Vagina (tissue), 2 donors: ENCODE measurements around the gene ITFG1. TPM values are rescaled to one million over a fixed set of nuclear protein-coding genes. Genes with fewer than 3 reads are reported as not detected.
"Not testable (repeated sequence)": the region's sequence is repeated elsewhere in the genome, so short reads cannot be mapped to it uniquely, and the experiment has no call there.

Source experiments
- DNase-seq, 2 donors: peaks; one replicate each; pipeline ENCODE4 v3.0.0-alpha.2; 2017; ENCODE audit errors: extremely low spot score in 2 of 2
- H3K27ac ChIP-seq: fragments of 200-600 bp; sonication (generic); one replicate; pipeline ENCODE4 v1.5.1; 2019
- H3K27me3 ChIP-seq: fragments of 200-600 bp; sonication (generic); one replicate; pipeline ENCODE4 v1.5.1; 2019
- H3K36me3 ChIP-seq, 2 donors: fragments of 200-600 bp; sonication (generic); one replicate each; pipeline ENCODE4 v1.5.1; 2017 to 2019
- H3K4me1 ChIP-seq: fragments of 200-600 bp; sonication (generic); one replicate; pipeline ENCODE4 v1.5.1; 2019
- H3K4me3 ChIP-seq, 2 donors: fragments of 200-600 bp; sonication (generic); 1 replicate in 1 of 2; 2 replicates in 1 of 2; pipeline ENCODE4 v1.5.1; 2016 to 2019
- H3K9me3 ChIP-seq: fragments of 200-600 bp; sonication (generic); one replicate; pipeline ENCODE4 v1.5.1; 2019
- POLR2A ChIP-seq, 2 donors: fragments of 450-650 bp; IDR thresholded peaks; one replicate each; pipeline ENCODE4 v1.6.1; 2017; ENCODE audit warnings: antibody characterized with exemption in 2 of 2, mild to moderate bottlenecking in 2 of 2, moderate library complexity in 2 of 2
- POLR2AphosphoS5 ChIP-seq, 2 donors: sonication (generic); formaldehyde crosslinking; IDR thresholded peaks; one replicate each; pipeline ENCODE4 v1.9.0; 2017; ENCODE audit warnings: antibody characterized with exemption in 2 of 2, mild to moderate bottlenecking in 2 of 2, low read depth in 1 of 2; ENCODE audit not compliant: insufficient read depth in 1 of 2
- intact Hi-C: fragments of 100-400 bp; cut with DNase I; formaldehyde crosslinking; loops from one replicate; pipeline ENCODE4 v1.15.1; 2023
- total RNA-seq: library from RNA; depleted of rRNA; stranded (reverse); fragments of >200 nt; gene quantifications from one replicate; pipeline ENCODE4 v1.2.3, GENCODE V29; 2016
- TF ChIP-seq, protein P1 (sequence below), 3 experiments: fragments of 450-650 bp in 2 of 3; fragments of 200-600 bp in 1 of 3; sonication (generic) in 1 of 3; IDR thresholded peaks; one replicate each; pipeline ENCODE4 v1.5.1; 2017 to 2019; ENCODE audit warnings: antibody characterized with exemption in 3 of 3, mild to moderate bottlenecking in 2 of 3, moderate library complexity in 2 of 3

Gene ITFG1
- total RNA-seq, 1 donor from 2014 or later = 24.8 TPM

DNA sequence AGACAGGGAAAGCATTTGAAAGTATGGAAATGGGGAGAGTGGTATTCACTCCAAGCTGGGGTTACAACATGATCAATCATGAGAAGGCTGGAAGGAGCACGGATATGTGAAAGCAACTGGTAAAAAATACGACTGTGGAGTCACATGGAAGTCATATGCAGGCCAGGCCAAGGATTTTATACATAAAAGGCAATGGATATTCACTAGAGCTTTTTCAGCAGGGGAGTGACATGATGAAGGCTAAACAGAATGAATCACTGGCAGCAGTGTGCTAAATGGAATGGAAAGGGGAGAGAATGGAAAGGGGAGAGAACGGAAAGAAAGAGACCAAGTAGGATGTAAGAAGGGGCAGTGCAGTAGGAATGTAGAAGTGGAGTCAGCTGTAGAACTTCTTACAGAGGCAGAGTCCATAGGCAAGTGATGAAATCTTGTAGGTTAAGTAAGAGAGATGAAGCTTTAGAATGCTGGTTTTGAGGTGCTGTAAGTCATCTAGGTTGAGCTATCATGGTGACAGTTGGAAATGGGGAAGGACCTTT is 304.1 kb downstream of the ITFG1 start:
- Histone ChIP-seq H3K36me3 (peaks cover 0 to 25% of the 10 kb centered on the region in 2 donors), H3K4me3 (no peak overlapping the region), H3K27ac (no peak overlapping the region), H3K9me3 (peaks cover 3% of the 10 kb centered on the region), H3K4me1 (no peaks in the 10 kb centered on the region), H3K27me3 (no peaks in the 10 kb centered on the region)
- TF ChIP-seq, protein P1, sequence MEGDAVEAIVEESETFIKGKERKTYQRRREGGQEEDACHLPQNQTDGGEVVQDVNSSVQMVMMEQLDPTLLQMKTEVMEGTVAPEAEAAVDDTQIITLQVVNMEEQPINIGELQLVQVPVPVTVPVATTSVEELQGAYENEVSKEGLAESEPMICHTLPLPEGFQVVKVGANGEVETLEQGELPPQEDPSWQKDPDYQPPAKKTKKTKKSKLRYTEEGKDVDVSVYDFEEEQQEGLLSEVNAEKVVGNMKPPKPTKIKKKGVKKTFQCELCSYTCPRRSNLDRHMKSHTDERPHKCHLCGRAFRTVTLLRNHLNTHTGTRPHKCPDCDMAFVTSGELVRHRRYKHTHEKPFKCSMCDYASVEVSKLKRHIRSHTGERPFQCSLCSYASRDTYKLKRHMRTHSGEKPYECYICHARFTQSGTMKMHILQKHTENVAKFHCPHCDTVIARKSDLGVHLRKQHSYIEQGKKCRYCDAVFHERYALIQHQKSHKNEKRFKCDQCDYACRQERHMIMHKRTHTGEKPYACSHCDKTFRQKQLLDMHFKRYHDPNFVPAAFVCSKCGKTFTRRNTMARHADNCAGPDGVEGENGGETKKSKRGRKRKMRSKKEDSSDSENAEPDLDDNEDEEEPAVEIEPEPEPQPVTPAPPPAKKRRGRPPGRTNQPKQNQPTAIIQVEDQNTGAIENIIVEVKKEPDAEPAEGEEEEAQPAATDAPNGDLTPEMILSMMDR (IDR thresholded peaks at IDR 0.05) = no peak
- no peak for TF ChIP-seq POLR2AphosphoS5 (IDR thresholded peaks at IDR 0.05; ENCODE audit: insufficient read depth in 1 of 2, low read depth in 1 of 2)
- no peak for TF ChIP-seq POLR2A (IDR thresholded peaks at IDR 0.05)
- DNase-seq = no peak
- intact Hi-C loops = no loop called here

DNA sequence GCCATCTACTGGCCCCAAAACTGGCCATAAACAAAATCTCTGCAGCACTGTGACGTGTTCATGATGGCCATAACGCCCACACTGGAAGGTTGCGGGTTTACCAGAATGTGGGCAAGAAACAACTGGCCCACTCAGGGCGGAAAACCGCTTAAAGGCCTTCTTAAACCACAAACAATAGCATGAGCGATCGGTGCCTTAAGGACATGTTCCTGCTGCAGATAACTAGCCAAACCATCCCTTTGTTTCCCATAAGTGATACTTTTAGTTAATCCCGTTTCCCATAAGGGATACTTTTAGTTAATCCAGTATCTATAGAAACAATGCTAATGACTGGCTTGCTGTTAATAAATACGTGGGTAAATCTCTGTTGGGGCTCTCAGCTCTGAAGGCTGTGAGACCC is 308.4 kb downstream of the ITFG1 start:
- H3K4me3 ChIP-seq, H3K9me3 ChIP-seq, H3K27me3 ChIP-seq, intact Hi-C loops, H3K27ac ChIP-seq, H3K4me1 ChIP-seq, DNase-seq: not testable (repeated sequence)
- H3K36me3 ChIP-seq = peaks cover 0 to 17% of the 10 kb centered on the region in 2 donors

DNA sequence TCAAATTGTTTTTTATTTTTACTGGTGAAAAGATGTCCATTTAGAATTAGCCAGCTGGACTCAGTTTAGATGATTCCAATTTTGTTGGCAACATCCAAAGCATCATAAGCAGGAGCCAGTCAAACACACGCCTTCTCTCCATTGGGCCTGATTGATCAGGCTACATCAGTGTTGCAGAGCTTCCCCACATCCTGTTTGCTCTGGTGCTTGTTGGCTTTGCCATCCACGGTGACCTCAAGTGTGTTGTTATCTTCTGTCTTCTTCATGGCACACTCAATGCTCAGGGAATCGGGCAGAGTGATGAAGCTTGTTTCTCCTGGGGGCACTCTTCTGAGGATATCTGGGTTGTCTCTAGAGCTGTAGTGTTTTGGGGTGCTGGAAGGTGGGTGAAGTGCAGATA is 310.8 kb downstream of the ITFG1 start:
- intact Hi-C loops = no loop called here
- no peak for DNase-seq
- peaks cover 3% of the 10 kb centered on the region for H3K9me3 ChIP-seq
- H3K27me3 ChIP-seq = no peaks in the 10 kb centered on the region
- H3K27ac ChIP-seq = no peak overlapping the region
- no peaks in the 10 kb centered on the region for H3K4me1 ChIP-seq
- peaks cover 0 to 11% of the 10 kb centered on the region in 2 donors for H3K36me3 ChIP-seq
- no peak overlapping the region for H3K4me3 ChIP-seq
- TF ChIP-seq, protein P1 (IDR thresholded peaks at IDR 0.05) = no peak
- TF ChIP-seq POLR2A (IDR thresholded peaks at IDR 0.05) (no peak), POLR2AphosphoS5 (IDR thresholded peaks at IDR 0.05; ENCODE audit: insufficient read depth in 1 of 2, low read depth in 1 of 2) (no peak)

DNA sequence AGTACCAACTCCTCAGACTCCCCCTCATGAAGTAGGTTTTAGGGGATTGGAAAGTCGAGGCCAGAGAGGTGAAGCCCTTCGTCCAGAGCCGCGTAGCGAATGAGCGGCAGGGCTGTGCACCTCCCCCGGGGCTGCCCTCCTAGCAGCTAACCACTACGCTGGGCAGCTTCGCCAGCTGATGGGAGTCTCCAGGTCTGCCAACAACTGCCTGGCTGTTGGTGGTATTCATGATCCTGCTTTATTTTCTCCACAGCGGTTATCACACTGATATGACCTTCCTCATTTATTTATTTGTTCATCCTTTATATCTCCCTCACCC is 316.3 kb downstream of the ITFG1 start:
- H3K4me3 ChIP-seq = peak overlapping the region; percentile 49 to 52
- DNase-seq = no peak
- H3K27me3 ChIP-seq = no peaks in the 10 kb centered on the region
- H3K36me3 ChIP-seq = no peaks in the 10 kb centered on the region
- H3K27ac ChIP-seq = no peak overlapping the region
- TF ChIP-seq POLR2A (IDR thresholded peaks at IDR 0.05) = no peak
- no peaks in the 10 kb centered on the region for H3K9me3 ChIP-seq
- H3K4me1 ChIP-seq = peaks cover 14% of the 10 kb centered on the region
- intact Hi-C loops = loop anchor here (5.0 kb wide), 1 partner anchor 1013 kb away; the partner anchor contains the start of gene ABCC12

DNA sequence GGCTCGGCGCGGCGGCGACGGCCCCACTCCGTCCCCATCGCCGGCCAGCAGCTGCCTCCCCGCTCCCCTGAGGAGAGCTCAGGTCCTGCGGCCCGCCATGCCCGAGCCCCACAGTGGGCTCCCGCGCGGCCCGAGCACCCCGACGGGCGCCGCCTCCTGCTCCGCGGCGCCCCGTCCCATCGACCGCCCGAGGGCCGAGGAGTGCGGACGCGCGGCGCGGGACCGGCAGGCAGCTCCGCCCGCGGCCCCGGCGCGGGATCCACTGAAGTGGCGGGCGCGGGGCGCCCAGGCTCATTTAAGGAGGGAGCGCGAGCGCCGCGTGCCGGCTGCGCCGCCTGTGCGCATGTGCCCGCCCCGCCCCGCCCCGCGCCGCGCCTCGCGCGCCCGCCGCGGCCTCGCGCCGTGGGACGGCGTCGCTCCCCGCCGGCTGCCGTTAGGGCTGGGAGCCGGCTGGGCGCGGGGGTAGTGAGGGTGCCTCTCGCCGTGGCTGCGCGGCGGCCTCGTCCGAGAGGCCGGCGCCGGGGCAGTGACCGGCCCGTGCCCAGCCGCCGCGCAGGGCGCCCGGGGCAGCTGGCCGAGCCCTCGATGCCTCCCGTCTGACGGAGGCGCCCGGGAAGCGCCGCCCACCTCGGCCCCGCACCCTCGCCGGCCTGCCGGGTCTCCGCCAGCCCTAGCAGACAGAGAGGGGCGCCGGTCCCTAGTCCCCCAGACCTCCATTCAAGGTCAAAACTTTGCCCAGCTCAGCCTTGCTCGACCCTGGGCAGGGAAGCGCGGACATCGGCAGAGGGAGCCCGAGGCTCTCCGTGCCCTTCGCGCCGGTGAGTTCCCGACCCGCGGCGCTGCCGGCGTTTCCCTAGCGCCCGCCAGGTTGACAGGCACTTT is 316.9 kb downstream of the ITFG1 start, which contains the start of gene NETO2:
Gene NETO2 (minus strand): TSS at position 269 of the 882 bp plus-strand sequence. CDS start 333 bp downstream, outside the sequence.
- Histone ChIP-seq H3K36me3 (no peaks in the 10 kb centered on the region), H3K9me3 (no peaks in the 10 kb centered on the region), H3K4me3 (peak within 1 kb of the TSS; percentile 49 to 52), H3K4me1 (peaks cover 14% of the 10 kb centered on the region), H3K27me3 (no peaks in the 10 kb centered on the region), H3K27ac (peak within 1 kb of the TSS; percentile 48)
- intact Hi-C loops = loop anchor here (5.0 kb wide), 1 partner anchor 1013 kb away; the partner anchor contains the start of gene ABCC12
- no peak for TF ChIP-seq POLR2AphosphoS5 (IDR thresholded peaks at IDR 0.05; ENCODE audit: insufficient read depth in 1 of 2, low read depth in 1 of 2)
- TF ChIP-seq POLR2A (IDR thresholded peaks at IDR 0.05) = no peak
- TF ChIP-seq, protein P1 (IDR thresholded peaks at IDR 0.05) = no peak
- DNase-seq = no peak
